HG03060 (cell line): ENCODE measurements around the gene ZNF774.
"Not testable (repeated sequence)": the region's sequence is repeated elsewhere in the genome, so short reads cannot be mapped to it uniquely, and the experiment has no call there.

Experiments
- ATAC-seq: cut with Tn5 transposase; IDR thresholded peaks from one replicate; pipeline ENCODE4 v1.9.1; 2021; ENCODE audit warnings: low read depth, moderate number of reproducible peaks; ENCODE audit not compliant: unreplicated experiment

The ZNF774 gene

GRCh38 chr15:90352107-90352893 is at the start of gene ZNF774:
Gene ZNF774 (plus strand): TSS chr15:90352284. CDS start chr15:90354661, 2,377 bp downstream.
- peak; percentile 97 for ATAC-seq

- ATAC-seq: not testable (repeated sequence)
Measured at GRCh38 chr15:90305355-90305754, 46.7 kb upstream of the ZNF774 start.

GRCh38 chr15:90305932-90306331 is 46.2 kb upstream of the ZNF774 start:
- no peak for ATAC-seq

- no peak for ATAC-seq
Measured at GRCh38 chr15:90306560-90306959, 45.5 kb upstream of the ZNF774 start.

GRCh38 chr15:90307661-90308060 is 44.4 kb upstream of the ZNF774 start:
- no peak for ATAC-seq

- ATAC-seq: no peak
Measured at GRCh38 chr15:90309020-90309419, 43.1 kb upstream of the ZNF774 start.

GRCh38 chr15:90315278-90315982 is 36.7 kb upstream of the ZNF774 start:
- no peak for ATAC-seq

- ATAC-seq: no peak
Measured at GRCh38 chr15:90316139-90316538, 35.9 kb upstream of the ZNF774 start.

GRCh38 chr15:90318591-90318990 is 33.5 kb upstream of the ZNF774 start:
- ATAC-seq: no peak

- no peak for ATAC-seq
Measured at GRCh38 chr15:90320062-90320884, 31.8 kb upstream of the ZNF774 start.

GRCh38 chr15:90320885-90321278 is 31.2 kb upstream of the ZNF774 start:
- ATAC-seq: no peak

- no peak for ATAC-seq
Measured at GRCh38 chr15:90322538-90322937, 29.5 kb upstream of the ZNF774 start.

GRCh38 chr15:90325726-90326125 is 26.4 kb upstream of the ZNF774 start:
- no peak for ATAC-seq

- ATAC-seq: no peak
Measured at GRCh38 chr15:90326441-90326840, 25.6 kb upstream of the ZNF774 start.

- no peak for ATAC-seq
Measured at GRCh38 chr15:90327311-90327710, 24.8 kb upstream of the ZNF774 start.

- no peak for ATAC-seq
Measured at GRCh38 chr15:90334304-90334731, 17.8 kb upstream of the ZNF774 start.

- ATAC-seq: no peak
Measured at GRCh38 chr15:90336705-90337141, 15.4 kb upstream of the ZNF774 start.

- no peak for ATAC-seq
Measured at GRCh38 chr15:90337256-90337655, 14.8 kb upstream of the ZNF774 start.

- no peak for ATAC-seq
Measured at GRCh38 chr15:90338532-90338931, 13.6 kb upstream of the ZNF774 start.

- ATAC-seq: no peak
Measured at GRCh38 chr15:90340345-90340744, 11.7 kb upstream of the ZNF774 start.

- no peak for ATAC-seq
Measured at GRCh38 chr15:90343302-90343790, 8.7 kb upstream of the ZNF774 start.
